T47D (cell line): ENCODE measurements around the gene RAX.

Experiments used
- DNase-seq, 2 experiments: peaks; one replicate each; pipeline versions ENCODE4 v3.0.0 to v3.0.0-alpha.2; 2011 to 2012; ENCODE audit warnings: low read depth in 1 of 2, low spot score in 1 of 2
- JUND ChIP-seq: IDR thresholded peaks from 2 replicates; pipeline ENCODE4 v1.6.1; 2012; ENCODE audit warnings: low read depth
- in situ Hi-C: cut with HindIII; loops from 2 replicates; pipeline ENCODE4 v1.10.0; 2016; ENCODE audit warnings: low sequenced_read_pairs, low pct_unique_long_range_greater_than_20kb

RAX gene

DNA sequence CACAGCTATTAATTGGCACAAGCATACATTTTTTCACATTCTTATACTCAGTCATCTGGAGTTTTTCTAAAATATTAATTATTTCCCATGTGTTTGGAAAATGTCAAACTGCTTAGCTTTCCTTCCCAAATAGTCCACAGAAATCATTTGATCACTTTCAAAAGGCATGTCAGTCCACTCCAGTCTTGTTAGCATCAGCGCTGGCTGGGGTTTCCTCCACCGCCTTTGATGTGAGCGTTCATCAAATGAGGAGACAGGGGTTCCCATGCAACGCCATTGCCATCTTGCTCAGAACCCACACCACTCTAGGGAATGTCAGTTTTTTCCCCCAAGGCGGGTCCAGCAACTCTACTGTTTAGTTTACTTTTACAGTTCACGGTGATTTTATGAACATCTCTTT is 13.1 kb upstream of the RAX start:
- no peak for TF ChIP-seq JUND
- no peak for DNase-seq
- in situ Hi-C loops = no loop called here

DNA sequence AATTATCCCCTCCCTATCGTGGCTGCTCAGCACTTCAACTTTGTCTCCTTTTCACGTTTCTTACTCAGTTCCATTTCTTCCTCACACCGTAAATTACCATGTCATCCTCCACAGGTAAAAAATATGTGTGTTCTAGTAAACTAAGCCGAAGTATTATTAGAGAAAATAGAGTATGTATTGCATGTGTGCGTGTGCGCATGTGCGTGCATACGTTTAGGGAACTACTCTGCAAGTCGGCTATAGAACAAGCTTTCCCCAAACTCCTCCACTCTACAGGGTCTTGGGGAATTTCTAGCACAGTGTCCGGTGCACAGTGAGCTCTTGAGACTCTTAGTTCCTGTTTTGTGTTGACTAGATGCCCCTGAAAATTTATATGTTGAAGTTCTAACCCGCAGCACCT is 9.1 kb upstream of the RAX start:
- DNase-seq = no peak
- in situ Hi-C loops = no loop called here
- TF ChIP-seq JUND = no peak

DNA sequence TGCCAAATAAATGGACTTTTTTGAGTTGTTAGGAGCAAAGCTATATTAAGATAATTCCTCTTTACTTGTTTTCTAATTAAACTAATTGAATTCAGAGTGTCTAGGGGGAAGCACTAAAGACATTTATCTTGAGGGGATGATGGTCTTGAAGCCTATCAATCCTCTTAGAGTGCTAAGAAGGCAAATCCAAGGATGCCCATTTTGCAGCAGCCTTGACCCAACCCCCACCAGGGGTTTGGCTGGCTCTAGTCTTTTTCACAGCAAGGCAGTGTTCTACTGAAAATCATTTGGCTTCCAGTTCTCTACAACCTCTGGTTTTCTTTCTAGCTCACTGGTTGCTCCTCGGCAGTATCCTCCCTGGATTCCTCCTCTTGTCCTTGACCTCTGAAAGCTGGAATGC is 6.5 kb upstream of the RAX start:
- in situ Hi-C loops = no loop called here
- no peak for DNase-seq
- TF ChIP-seq JUND = no peak

DNA sequence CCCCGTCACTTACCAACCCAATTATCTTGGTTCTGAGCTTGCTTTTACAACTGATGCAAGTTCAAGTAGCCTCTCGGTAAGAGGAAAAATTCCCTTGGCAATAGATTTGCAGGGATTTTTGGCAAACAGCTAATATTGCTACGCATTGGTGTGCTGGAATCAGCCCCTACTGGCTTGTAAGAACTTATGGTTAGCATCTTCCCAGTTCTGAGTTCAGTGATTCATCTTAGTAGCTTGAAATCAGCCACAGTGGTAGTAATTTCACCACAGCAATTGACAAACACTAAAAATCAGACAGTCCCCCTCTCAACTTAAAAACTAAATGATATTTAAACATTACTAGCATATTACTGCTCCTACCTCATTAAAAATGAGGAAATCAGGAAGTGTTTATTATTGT is 5.9 kb upstream of the RAX start:
- in situ Hi-C loops = no loop called here
- no peak for TF ChIP-seq JUND
- DNase-seq = no peak

DNA sequence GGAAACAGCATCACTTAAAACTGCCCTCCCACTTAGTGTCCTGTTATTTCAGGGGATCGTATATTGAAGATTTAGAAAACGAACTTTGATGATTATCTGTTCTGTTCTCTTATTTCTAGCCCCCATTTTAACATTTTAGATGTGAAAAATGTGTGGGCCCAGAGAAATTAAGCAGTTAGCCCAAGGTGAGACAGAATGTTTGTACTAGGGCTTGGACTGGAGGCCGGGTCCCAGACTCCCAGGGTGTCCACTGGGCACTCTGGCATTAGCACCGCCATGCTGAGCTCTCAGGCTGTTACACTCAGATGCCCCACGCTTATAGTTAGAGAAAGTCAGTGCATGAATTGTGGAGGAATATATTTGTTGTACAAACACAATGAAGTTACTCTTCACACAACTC is 5.5 kb upstream of the RAX start:
- in situ Hi-C loops = no loop called here
- no peak for TF ChIP-seq JUND
- DNase-seq = no peak

DNA sequence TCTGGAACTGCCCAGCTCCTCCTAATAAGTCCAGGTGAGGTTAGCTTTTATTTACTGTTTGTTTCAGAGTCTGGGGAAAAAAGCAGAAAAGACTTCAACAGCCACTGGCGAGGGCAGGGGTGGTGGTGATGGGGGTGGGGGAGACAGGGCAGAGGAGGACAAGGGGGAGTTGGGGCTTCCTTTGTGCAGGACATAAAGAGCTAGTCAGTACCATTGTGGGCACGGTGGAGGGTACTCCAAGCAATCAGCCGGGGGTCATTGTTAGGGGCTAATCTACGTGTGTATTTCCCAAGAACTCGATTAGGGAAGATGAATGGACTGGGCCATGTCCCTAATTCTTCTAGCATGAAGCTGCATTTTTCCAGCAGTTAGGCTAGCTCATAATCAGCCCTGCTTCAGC is 2.8 kb upstream of the RAX start:
- DNase-seq = no peak
- in situ Hi-C loops = no loop called here
- TF ChIP-seq JUND = no peak

DNA sequence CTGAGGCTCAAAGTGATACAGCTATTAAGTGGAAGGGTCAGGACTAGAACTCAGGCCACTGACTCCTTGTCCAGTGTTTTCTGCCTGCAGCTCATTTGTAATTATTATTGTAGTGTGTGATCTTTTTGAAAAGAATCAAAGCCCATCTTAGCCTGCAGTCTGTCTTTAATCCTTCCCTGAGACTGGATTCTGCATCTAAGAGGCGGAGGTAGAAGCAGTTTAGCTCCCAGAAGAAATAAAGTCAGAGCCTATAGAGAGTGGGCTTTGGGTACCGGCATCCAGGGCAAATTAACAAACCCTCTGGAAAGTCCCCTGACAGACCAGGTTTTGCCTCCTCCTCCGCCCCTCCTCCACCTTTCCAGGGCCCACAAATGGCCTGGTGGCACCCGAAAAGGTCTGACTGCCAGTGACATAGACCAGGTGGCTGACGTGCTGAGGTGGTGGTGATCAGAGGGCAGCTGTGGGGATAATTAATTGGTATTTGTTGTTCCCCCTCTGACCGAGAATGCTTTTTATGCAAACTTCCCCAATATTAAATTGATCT is 2.2 kb upstream of the RAX start:
- DNase-seq = no peak
- no peak for TF ChIP-seq JUND
- in situ Hi-C loops = no loop called here

DNA sequence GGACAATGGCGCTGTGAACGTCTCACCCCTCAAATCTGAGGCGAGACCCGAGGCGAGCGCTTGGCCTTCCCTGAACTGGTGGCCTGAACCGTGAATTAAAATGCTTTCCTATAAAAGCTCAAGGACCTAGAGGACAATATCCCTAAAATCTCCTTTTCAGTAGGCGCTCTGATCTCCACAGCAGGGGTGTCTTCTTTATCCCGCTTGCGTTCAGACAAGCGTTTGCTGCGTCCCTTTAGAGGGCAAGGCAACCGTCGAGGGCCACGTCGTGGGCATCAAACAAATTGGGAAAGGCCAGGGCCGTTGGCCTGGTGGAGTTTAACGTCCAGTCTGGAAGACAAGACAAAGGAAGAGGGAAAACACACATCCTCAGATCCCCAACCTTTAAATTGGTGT is 1.3 kb upstream of the RAX start:
- in situ Hi-C loops = no loop called here
- no peak for TF ChIP-seq JUND

DNA sequence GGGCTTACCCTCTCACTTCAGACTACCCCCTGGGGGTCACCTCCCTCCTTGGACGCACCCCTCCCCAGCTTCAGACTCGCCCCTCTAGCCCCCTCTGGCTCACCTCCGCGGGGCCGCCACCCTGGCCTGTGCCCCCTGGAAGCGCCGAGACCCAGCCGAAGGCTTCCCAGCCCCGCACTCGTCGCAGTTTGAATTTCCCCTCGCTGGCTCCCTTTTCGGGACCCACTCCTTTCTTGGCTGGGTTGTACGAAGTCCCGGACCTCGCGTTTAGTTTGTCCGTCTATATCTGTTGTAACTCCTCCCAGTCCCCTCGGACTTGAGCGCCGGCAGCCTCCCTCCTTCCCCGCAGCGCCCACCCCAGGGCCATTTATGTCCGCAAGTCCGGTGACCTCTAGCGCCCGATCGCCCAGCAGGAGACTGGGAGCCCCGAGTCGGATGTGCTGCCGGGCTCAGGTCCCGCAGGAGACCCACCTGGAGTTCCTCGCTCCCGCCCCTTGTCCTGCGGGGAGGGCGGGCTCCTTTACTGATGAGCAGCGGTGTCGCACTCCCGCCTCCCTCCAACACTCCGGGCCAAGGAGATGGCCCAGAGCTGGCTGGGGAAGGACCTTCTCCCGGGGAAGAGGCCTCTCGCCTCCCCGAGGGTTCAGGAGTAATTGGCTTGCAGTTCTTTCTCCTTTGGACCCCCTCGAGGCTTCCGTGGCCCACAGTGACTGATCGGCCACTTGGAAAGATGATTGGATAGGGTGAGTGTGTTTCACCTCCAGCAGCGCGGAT is 692 bp upstream of the RAX start:
- DNase-seq = no peak
- in situ Hi-C loops = no loop called here
- no peak for TF ChIP-seq JUND

More for the DNA sequence above, 1.3 kb upstream of the RAX start:
- no peak for DNase-seq

DNA sequence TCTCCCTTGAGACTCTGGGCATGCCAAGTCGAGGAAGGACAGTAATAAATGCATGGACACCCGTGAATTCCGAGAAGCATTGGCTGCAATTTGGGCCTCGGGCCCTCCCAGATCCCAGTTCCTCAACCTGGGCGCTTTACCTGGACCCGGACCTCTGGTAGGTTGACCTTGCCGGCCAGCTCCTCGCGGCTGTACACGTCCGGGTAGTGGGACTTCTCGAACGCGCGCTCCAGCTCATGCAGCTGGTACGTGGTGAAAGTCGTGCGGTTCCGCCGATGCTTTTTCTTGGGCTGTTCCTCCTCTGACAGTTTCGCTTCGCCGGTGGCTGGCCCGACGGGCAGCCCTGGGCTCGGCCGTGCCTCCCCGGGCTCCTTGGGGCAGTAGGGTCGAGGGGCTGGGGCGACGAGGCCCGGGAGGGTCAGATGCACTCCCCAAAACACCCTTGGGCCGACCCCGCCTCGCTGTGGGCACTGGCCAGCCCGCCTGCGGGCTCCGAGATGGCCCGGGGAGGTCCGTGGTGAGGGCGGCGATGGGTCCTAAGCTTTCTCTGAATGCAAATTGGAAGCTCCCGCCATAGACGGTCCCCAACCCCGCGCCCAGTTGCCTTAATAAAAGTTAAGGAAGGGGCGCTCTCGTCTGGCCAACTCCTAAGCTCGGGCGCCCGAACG is 899 bp downstream of the RAX start:
- no peak for TF ChIP-seq JUND
- in situ Hi-C loops = no loop called here
- no peak for DNase-seq

DNA sequence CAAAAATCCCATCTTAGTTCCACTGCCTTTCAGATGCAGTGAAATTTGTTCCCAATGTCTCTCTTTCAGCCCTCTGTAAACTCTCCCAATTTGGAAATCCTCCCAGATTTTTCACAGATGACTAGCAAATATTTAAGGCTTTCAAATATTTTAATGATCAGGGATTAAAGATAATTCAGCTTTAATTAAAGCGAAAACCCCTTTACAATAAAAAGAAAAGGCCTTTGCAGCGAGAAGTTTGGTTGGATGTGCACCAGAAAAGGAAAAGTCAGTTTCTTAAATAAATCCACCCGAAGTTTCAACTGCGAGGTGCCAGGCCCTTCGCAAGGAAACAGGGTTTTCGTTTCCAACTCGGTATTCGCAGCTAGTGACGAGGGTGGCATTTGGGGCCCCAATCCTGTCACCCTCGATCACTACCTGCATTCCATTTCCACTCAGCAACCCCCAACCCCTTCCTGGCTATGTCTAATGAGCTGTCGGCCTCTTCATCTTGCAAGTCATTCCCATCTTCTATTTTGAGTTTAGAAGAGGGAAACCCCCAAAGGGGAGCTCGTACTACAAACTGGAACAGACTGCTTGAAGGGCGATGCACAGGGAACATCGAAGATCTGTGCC is 1.5 kb downstream of the RAX start:
- no peak for TF ChIP-seq JUND
- in situ Hi-C loops = no loop called here
- DNase-seq = no peak

DNA sequence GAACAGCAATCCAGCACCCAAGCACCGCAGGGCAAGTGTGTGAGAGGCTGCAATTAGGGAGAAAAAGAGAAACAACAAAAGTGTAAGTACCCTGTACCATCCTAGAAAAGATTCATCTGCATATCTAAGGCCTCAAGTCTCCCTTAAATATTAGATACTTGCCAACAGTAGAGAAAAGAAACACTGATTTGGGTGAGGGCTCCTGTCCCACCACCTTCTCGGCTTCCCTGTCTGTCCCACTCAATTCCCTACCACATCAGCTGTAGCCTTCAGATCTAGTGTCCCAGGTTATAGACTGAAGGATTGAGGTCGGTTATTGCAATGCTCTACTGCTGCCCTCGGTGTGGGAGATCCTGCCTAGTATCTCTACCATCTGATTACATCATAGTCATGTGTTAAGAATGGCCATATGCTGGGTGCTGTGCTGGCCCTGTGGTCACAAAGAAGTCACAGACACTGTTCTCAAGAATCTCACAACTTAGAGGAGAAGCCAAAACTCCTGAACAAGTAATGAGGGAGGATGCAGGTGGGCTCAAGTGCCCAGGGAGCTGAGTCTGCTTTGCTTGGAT is 2.5 kb downstream of the RAX start:
- no peak for DNase-seq
- TF ChIP-seq JUND = no peak
- in situ Hi-C loops = no loop called here
